ENCODE results near the gene RBM47. TPM values are rescaled to one million over a fixed set of nuclear protein-coding genes. Genes with fewer than 3 reads are reported as not detected.
"Not testable (repeated sequence)": the region's sequence is repeated elsewhere in the genome, so short reads cannot be mapped to it uniquely, and the experiment has no call there.

Gene RBM47
- total RNA-seq, 1 donor from 2014 or later: 143 TPM

DNA sequence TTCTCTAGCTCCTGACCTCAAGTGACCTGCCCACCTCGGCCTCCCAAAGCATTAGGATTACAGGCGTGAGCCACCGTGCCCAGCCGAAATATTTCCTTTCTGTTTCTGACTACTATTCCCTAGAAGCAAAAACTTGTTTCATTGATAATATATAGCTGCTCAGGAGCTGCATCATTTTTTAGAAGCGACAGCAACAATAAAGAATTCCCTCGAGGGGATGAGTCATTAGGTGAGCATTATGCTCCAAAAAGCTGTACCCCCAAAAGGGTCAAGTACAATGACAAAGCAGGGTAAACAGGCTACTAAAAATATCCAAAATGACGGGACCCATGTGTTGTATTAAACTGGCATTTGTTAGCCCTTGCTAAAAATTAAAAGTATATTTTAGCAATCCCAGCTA lies 67.0 kb downstream of the RBM47 start:
- DNase-seq (ENCODE audit: low spot score): no peak

DNA sequence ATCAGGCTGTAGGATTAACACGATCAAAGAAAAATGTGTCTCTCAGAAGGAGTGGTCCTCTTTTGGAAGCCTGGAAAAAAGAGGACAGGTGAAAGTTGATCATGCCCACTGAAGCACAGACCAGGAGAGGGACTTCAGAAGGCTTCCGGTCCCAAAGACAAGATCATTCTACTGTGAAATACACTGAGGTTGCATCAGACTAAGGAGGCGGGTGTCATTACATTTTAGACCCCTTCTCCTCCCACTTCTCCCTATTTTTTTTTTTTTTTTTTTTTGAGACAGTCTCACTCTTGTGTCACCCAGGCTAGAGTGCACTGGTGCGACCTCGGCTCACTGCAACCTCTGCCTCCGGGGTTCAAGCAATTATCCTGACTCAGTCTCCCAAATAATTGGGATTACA lies 67.5 kb downstream of the RBM47 start:
- no peak for DNase-seq (ENCODE audit: low spot score)

- not testable (repeated sequence) for DNase-seq (ENCODE audit: low spot score)
Observed at GRCh38 chr4:40561543-40562177, 68.0 kb downstream of the RBM47 start.

DNA sequence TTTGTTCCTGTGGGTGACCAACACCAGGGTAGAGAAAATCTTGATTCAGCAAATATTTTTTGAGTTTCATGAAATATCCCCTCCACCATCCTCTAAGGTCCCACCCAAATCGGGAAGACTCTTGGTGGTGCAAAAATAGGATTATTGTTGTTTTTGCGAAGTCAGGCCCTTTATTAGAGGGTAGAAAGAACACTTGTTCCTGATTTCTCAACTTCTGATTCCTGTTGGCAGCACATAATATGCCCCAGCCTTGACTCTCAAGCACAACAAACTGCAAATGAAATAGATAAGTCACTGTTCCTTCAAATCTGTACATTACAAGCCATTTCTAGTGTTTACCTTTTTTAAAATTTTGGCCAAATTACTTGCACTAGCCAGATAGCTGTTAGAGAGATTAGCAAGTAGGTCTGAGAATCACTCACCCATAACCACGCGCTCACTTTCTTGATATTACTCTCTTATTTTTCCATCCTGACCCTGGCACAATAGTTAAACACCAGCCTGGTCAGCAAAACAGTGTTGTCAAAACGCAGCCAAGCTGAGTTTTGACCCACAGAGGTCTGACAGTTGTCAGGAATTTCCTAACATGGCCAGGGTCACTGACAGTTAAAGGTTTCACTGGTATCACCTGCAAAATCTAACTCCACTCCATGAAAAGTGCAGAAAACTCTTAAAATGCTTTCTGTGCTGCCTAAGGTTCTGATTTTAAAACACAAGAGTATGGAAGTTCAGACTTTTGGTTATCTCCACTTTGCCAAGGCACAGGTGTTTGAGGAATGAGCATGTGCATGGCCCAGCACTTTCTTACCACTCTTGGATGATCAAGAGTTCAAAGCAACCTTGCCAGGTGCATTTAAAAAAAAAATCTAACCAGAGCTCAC lies 69.8 kb downstream of the RBM47 start:
- no peak for DNase-seq (ENCODE audit: low spot score)

- no peak for DNase-seq (ENCODE audit: low spot score)
Observed at GRCh38 chr4:40557736-40558135, 71.9 kb downstream of the RBM47 start.

DNA sequence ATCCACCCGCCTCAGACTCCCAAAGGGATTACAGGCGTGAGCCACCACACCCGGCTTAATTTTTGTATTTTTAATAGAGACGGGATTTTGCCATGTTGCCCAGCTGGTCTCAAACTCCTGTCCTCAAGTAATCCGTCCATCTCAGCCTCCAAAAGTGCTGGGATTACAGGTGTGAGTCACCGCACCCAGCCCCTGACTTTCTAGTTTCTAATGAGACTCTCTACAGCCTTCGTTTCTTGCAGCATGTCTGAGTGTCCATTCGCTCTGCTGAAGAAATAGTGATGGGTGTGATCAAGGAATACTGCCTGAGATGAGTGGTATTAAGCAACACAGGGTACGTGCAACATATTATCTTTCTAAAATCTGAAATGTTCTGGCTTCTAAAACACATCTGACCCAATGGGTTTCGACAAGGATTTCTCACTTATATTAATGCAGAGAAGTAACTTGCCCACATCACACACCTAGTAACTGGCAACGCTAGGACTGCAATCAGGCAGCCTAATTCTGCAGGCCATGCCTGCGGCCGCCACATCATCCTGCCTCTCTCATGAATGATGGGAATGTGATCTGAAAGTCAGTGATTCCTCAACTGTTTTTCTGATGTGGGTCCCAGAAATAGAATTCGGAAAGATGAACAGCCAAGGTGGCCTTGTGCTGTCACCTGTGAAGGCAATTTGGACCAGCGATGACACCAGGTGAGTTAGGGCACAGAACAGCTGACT lies 74.3 kb downstream of the RBM47 start:
- DNase-seq (ENCODE audit: low spot score): no peak

- DNase-seq (ENCODE audit: low spot score): not testable (repeated sequence)
Observed at GRCh38 chr4:40554641-40555040, 75.0 kb downstream of the RBM47 start.

- DNase-seq (ENCODE audit: low spot score): no peak
Observed at GRCh38 chr4:40553995-40554394, 75.7 kb downstream of the RBM47 start.

- no peak for DNase-seq (ENCODE audit: low spot score)
Observed at GRCh38 chr4:40552536-40552935, 77.1 kb downstream of the RBM47 start.

DNA sequence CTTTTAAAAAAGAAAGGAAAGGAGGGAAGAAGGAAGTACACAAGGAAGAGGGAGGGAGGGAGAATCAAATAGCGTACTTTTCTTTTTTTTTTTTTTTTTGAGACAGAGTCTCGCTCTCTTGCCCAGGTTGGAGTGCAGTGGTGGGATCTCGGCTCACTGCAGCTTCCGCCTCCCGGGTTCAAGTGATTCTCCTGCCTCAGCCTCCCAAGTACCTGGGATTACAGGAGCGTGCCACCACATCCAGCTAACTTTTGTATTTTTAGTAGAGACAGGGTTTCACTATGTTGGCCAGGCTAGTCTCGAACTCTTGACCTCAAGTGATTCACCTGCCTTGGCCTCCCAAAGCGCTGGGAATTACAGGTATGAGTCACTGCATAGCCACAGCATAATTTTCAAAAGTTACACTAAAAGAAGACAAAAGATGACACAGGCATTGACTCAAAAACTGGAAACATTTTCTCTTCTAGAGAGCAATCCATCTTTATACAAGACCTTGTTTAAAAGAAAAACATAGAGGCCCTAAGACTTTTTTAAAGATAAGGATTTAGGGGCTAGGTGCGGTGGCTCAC lies 78.0 kb downstream of the RBM47 start:
- DNase-seq (ENCODE audit: low spot score): not testable (repeated sequence)

DNA sequence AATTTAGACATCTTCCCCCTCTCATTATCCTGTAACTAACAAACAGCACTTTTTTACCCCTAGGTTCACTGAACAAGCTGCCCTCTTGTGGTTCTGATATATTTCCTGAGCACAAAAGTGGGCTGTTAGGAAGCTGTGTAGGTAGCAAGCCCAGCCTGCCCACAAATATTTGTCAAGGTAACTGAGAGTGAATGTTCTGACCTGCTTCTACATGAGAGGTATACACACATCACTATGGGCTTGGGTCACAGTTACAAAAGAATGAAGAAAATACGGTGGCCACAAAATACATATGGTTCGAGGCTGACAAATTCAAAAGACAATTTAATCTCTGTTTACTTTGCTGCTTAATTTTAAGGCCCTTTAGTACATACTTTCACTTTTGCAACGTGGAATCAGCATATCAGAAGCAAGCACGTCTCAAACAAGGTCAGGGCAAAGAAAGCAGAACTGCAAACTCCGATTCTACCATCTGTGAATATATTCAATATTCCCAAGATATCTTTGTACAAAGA lies 78.7 kb downstream of the RBM47 start:
- DNase-seq (ENCODE audit: low spot score): no peak

GRCh38 chr4:40550196-40550595 lies 79.5 kb downstream of the RBM47 start:
- no peak for DNase-seq (ENCODE audit: low spot score)

DNA sequence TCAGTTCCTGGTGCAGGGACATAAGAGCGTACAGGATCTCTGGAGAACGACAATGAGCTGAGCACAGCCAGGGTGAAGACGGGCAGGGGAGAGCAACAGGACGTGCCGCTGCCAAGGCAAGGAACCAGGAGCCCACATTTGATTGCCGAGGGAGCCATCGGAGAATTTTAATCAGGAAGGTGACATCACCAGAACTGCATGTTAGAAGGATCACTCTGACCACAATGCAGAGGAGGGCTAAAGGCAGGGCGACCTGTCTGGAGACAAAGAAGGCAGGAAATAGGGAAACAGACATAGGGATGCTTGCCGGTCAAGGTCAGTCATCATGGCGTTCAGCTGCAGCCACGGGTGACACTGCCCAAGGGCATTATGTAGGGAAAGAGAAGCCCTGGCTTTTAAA lies 81.4 kb downstream of the RBM47 start:
- DNase-seq (ENCODE audit: low spot score): no peak

- DNase-seq (ENCODE audit: low spot score): no peak
Observed at GRCh38 chr4:40547789-40548132, 81.9 kb downstream of the RBM47 start.

DNA sequence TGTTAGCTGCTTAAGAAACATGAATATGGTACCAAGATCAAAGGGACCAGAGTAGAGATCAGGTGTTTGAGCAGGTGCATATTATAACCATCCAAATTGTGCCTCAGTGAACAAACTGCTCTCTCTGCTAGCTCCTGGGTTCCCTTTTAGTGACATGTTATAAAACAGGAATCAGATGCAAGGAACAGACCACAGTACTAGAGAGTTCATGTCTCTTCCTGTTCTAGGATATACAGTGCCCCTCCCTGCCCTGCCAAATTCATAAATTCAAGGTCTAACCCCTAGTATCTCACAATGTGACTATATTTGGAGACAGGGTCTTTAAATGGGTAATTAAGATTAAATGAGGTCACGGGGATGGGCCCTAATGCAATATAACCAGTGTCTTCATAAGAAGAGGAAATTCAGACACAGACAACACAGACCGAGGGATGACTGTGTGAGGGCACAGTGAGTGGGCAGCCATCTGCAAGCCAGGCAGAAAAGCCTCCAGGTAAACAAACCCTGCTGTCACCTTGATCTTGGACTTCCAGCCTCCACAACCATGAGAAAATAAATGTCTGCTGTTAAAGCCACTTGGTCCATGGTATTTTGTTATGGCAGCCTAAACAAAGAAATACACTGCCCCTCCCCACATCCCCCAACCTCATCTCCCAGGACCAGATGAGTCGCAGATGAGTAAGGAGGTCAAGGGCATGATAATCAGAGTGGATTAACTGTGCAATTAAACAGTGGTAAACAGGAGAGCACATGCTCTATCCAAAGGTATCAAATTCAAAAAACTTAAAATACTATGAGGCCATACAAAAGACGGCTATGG lies 82.5 kb downstream of the RBM47 start:
- no peak for DNase-seq (ENCODE audit: low spot score)

- peak; percentile 80 for DNase-seq (ENCODE audit: low spot score)
Observed at GRCh38 chr4:40546506-40546905, 83.2 kb downstream of the RBM47 start.

DNA sequence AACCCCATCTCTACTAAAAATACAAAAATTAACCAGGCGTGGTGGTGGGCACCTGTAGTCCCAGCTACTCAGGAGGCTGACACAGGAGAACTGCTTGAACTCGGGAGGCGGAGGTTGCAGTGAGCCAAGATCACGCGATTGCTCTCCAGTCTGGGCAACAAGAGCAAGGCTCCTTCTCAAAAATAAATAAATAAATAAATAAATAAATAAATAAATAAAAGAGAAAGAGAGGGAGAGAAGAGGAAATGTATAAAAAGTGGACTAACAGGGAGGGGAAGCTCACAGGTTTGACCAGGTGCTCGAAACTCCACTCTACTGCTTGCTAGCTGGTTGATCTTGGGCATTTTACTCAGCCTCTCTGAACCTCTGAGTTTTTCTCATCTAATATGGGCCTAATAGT lies 84.2 kb downstream of the RBM47 start:
- not testable (repeated sequence) for DNase-seq (ENCODE audit: low spot score)

GRCh38 chr4:40544221-40544620 lies 85.4 kb downstream of the RBM47 start:
- no peak for DNase-seq (ENCODE audit: low spot score)

GRCh38 chr4:40540800-40541199 lies 88.9 kb downstream of the RBM47 start:
- no peak for DNase-seq (ENCODE audit: low spot score)

GRCh38 chr4:40536032-40536431 lies 93.6 kb downstream of the RBM47 start:
- DNase-seq (ENCODE audit: low spot score): no peak

- no peak for DNase-seq (ENCODE audit: low spot score)
Observed at GRCh38 chr4:40531636-40532023, 98.0 kb downstream of the RBM47 start.

Measured in mucosa of gallbladder (tissue), 1 donor.